Heart right ventricle (tissue), 16 donors: ENCODE results near the gene DCPS. TPM values are rescaled to one million over a fixed set of nuclear protein-coding genes. Genes with fewer than 3 reads are reported as not detected.

Experiments used
- ATAC-seq, 8 donors: fragments of 200-7000 bp; cut with Tn5 transposase; one replicate each; pipeline ENCODE4 v1.9.1; 2020; ENCODE audit warnings: mild to moderate bottlenecking in 8 of 8, moderate library complexity in 8 of 8, moderate number of reproducible peaks in 1 of 8
- DNase-seq, 2 donors: peaks; one replicate each; pipeline ENCODE4 v3.0.0-alpha.2; 2020
- H3K27ac ChIP-seq, 10 donors: fragments of 200-600 bp; sonication (generic) in 2 of 10; one replicate each; pipeline versions ENCODE4 v1.5.0 to v1.8.0; 2020 to 2022; ENCODE audit warnings: mild to moderate bottlenecking in 3 of 10
- H3K27me3 ChIP-seq, 7 donors: fragments of 200-600 bp; one replicate each; pipeline ENCODE4 v1.8.0; 2021 to 2022; ENCODE audit warnings: mild to moderate bottlenecking in 2 of 7
- H3K36me3 ChIP-seq, 9 donors: fragments of 200-600 bp; sonication (generic) in 1 of 9; one replicate each; pipeline versions ENCODE4 v1.5.0 to v1.8.0; 2020 to 2022; ENCODE audit warnings: mild to moderate bottlenecking in 2 of 9
- H3K4me1 ChIP-seq, 9 donors: fragments of 200-600 bp; sonication (generic) in 1 of 9; one replicate each; pipeline versions ENCODE4 v1.5.0 to v1.8.0; 2020 to 2022; ENCODE audit warnings: mild to moderate bottlenecking in 4 of 9
- H3K4me3 ChIP-seq, 10 donors: fragments of 200-600 bp; sonication (generic) in 2 of 10; one replicate each; pipeline versions ENCODE4 v1.5.0 to v1.8.0; 2020 to 2022; ENCODE audit warnings: mild to moderate bottlenecking in 7 of 10, moderate library complexity in 2 of 10
- H3K9me3 ChIP-seq, 11 donors: fragments of 200-600 bp in 10 of 11; sonication (generic) in 2 of 11; one replicate each; pipeline versions ENCODE4 v1.5.0 to v1.8.0; 2013 to 2022; ENCODE audit warnings: mild to moderate bottlenecking in 2 of 11, control low read depth in 1 of 11, moderate library complexity in 1 of 11
- CTCF ChIP-seq, 9 donors: fragments of 200-600 bp; sonication (generic) in 2 of 9; IDR thresholded peaks; one replicate each; pipeline versions ENCODE4 v1.5.0 to v1.8.0; 2021 to 2022; ENCODE audit warnings: antibody characterized with exemption in 9 of 9, mild to moderate bottlenecking in 5 of 9, moderate library complexity in 1 of 9
- WGBS, 2 donors: extraction: QIAGEN DNeasy Blood & Tissue Kit; methylation state at CpG; one replicate each; pipeline ENCODE4 v1.1.7; 2013; ENCODE audit warnings: inconsistent platforms in 1 of 2; 5-methylcytosine and 5-hydroxymethylcytosine counted together
- intact Hi-C, 10 donors: fragments of 100-400 bp; cut with DNase I; formaldehyde crosslinking; loops; one replicate each; pipeline versions ENCODE4 v1.11.1 to v1.14.2; 2022
- polyA plus RNA-seq, 2 donors: library from polyadenylated mRNA; stranded (reverse); fragments of 200-250 nt; gene quantifications; one replicate each; pipeline ENCODE4 v1.2.3, GENCODE V29; 2013
- total RNA-seq, 10 donors: library from RNA; stranded (reverse); fragmentation: NEBNext Ultra II Directional in 3 of 10; extraction: Animal tissue kit (Norgen Biotek cat#: 25700) in 3 of 10; gene quantifications; one replicate each; pipeline versions ENCODE4 v1.2.1 to v1.2.4, GENCODE V29; 2021 to 2023
- donor health status: Arrhythmogenic right ventricular cardiomyopathy.
- donor health status: ischemic (EF 13 %, LVEDD 7.1; RV severe dilation, severe dysfunction).
- donor health status: healthy with polysubstance abuse.
- donor health status: DM: no; HTN: yes; CAD: no.
- donor health status: DM: no; HTN: no; CAD: no.
- donor health status: ischemic (EF 25% LVEDD 6.9; RV normal size, moderate dysfunction).
- donor health status: ischemic (EF 25% LVEDD 5.7; RV mildly dilated, moderate dysfunction).
- donor health status: healthy.
- donor health status: DM: yes; HTN: yes; CAD: no.
- donor health status: Ischemic cardiomyopathy.
- donor health status: ischemic (EF 35%, LVEDD 5.7; RV mildly dilated, moderate dysfunction).
- donor health status: nonischemic (EF 11% LVEDD 7.7; RV severe dilation, severe dysfunction).
- donor health status: DM: yes; HTN: yes; CAD: no.
- donor health status: PGD.
- donor health status: ischemic (EF 29% LVEDD 5.4; RV normal size, mild dysfunction).
- donor health status: nonischemic (EF 23%, LVEDD 6.1; RV moderate dilation, normal function).

The DCPS gene
- total and polyA plus RNA-seq, 12 donors: 6.5 to 17.3 (median 10.6) TPM

DNA sequence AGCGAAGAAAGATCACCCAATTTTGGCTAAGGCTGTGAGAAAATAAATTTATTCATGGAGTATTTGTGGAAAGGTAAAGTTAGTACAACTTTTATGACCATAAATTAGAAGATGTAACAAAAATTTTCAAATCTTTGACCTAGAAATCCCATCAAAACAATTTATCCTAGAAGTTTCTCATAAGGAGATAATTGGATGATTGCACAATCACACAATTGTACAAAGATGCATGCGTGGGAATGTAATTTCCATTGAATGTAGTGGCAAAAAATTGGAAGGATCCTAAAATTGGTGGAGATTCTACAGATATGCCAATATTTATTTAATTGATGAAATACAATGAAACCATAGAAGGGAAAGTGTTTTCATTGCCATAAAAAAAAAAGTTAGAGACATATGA, 46.7 kb upstream of the DCPS start:
- Histone ChIP-seq H3K36me3 (peaks cover 0 to 90% (median 22%) of the 10 kb centered on the region in 9 donors), H3K4me3 (no peak overlapping the region), H3K9me3 (no peaks in the 10 kb centered on the region), H3K4me1 (peaks cover 0 to 9% (median 0%) of the 10 kb centered on the region in 9 donors), H3K27me3 (no peaks in the 10 kb centered on the region), H3K27ac (no peak overlapping the region)
- 94 to 95% methylated on average over 2 of the region's 2 CpGs for WGBS, 2 donors
- ATAC-seq (no peak), DNase-seq (no peak)
- no peak for TF ChIP-seq CTCF (IDR thresholded peaks at IDR 0.05)
- intact Hi-C loops: loop anchor here in 1 of 10 donors (5.0 kb wide), 1 partner anchor 330 kb away; no protein-coding TSS in a partner anchor

DNA sequence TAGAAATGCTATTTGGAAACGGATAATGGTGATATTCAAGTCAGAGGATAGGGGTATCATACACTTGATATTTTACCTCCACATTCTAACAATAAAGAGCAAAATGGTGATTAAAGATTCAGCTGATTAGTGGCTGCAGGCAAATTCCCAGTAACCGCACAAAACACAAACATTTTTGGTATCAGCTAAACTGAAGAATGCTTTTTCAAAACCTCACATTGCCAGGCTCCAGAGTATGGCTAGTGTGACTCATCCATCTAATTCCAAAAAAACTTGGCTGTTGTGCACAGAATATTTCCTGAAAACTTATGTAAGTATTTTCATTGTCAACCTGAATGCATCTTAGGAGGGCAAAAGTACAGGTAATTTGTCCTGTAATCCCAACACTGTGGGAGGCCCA, 46.1 kb upstream of the DCPS start:
- H3K9me3 ChIP-seq: no peaks in the 10 kb centered on the region
- H3K4me1 ChIP-seq: peaks cover 0 to 9% (median 0%) of the 10 kb centered on the region in 9 donors
- TF ChIP-seq CTCF (IDR thresholded peaks at IDR 0.05): no peak
- intact Hi-C loops: loop anchor here in 1 of 10 donors (5.0 kb wide), 1 partner anchor 330 kb away; no protein-coding TSS in a partner anchor
- no peak overlapping the region for H3K27ac ChIP-seq
- H3K4me3 ChIP-seq: no peak overlapping the region
- 95 to 99% methylated on average over 2 of the region's 2 CpGs for WGBS, 2 donors
- peaks cover 0 to 90% (median 28%) of the 10 kb centered on the region in 9 donors for H3K36me3 ChIP-seq
- DNase-seq: no peak
- H3K27me3 ChIP-seq: no peaks in the 10 kb centered on the region
- no peak for ATAC-seq

- H3K4me3 ChIP-seq: no peak overlapping the region
- no peaks in the 10 kb centered on the region for H3K27me3 ChIP-seq
- H3K27ac ChIP-seq: no peak overlapping the region
- intact Hi-C loops: loop anchor here in 2 of 10 donors (10.0 kb wide), 2 partner anchors 47 to 337 kb away; partner anchors contain the start of genes FAM118B (in 1 of the 2) and RPUSD4 (in 1 of the 2)
- DNase-seq (no peak), ATAC-seq (no peak)
- TF ChIP-seq CTCF (IDR thresholded peaks at IDR 0.05): no peak
- WGBS, 2 donors: 93 to 94% methylated on average over 6 of the region's 6 CpGs
- H3K9me3 ChIP-seq: no peaks in the 10 kb centered on the region
- peaks cover 0 to 9% (median under 1%) of the 10 kb centered on the region in 9 donors for H3K4me1 ChIP-seq
- H3K36me3 ChIP-seq: peaks cover 0 to 90% (median 65%) of the 10 kb centered on the region in 9 donors
Observed at GRCh38 chr11:126262216-126262615, 41.6 kb upstream of the DCPS start.

- Histone ChIP-seq H3K36me3 (peaks cover 0 to 81% (median 56%) of the 10 kb centered on the region in 9 donors), H3K4me3 (no peak overlapping the region)
- ATAC-seq: no peak
Observed at GRCh38 chr11:126263489-126263888, 40.4 kb upstream of the DCPS start.

More at GRCh38 chr11:126263489-126263888, 40.4 kb upstream of the DCPS start:
- intact Hi-C loops: loop anchor here in 2 of 10 donors (10.0 kb wide), 2 partner anchors 49 to 339 kb away; partner anchors contain the start of genes FAM118B (in 1 of the 2) and RPUSD4 (in 1 of the 2)
- 91 to 94% methylated on average over 6 of the region's 6 CpGs for WGBS, 2 donors
- TF ChIP-seq CTCF (IDR thresholded peaks at IDR 0.05): no peak
- H3K9me3 ChIP-seq: no peaks in the 10 kb centered on the region
- peaks cover 5 to 19% (median 11%) of the 10 kb centered on the region in 9 donors for H3K4me1 ChIP-seq
- DNase-seq: no peak
- no peak overlapping the region for H3K27ac ChIP-seq
- no peaks in the 10 kb centered on the region for H3K27me3 ChIP-seq
